HG03280 (cell line): ENCODE data around the gene NPY2R.

Source experiments
- ATAC-seq: cut with Tn5 transposase; IDR thresholded peaks from one replicate; pipeline ENCODE4 v1.9.1; 2021; ENCODE audit warnings: mild to moderate bottlenecking, moderate library complexity; ENCODE audit not compliant: unreplicated experiment

NPY2R gene

DNA sequence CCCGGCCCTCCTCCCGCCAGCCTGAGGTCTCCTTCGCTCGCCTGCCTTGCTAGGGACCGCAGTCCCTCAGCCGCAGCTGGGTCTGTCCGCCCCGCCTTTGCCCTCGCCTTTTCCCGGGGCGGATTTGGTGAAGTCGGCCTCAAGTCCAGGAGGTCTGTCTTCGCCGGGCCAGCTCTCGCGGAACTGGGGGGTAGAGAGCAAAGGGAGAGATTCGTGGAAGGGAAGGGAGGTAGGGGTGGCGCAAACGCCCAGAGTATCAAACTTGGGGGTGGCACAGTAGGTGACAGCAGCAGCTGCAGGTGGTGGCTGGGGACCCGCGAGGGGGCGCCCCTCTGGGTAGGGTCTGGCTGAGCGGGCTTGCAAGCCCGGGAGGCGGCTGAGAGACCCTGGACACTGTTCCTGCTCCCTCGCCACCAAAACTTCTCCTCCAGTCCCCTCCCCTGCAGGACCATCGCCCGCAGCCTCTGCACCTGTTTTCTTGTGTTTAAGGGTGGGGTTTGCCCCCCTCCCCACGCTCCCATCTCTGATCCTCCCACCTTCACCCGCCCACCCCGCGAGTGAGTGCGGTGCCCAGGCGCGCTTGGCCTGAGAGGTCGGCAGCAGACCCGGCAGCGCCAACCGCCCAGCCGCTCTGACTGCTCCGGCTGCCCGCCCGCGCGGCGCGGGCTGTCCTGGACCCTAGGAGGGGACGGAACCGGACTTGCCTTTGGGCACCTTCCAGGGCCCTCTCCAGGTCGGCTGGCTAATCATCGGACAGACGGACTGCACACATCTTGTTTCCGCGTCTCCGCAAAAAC is at the start of gene NPY2R:
Gene NPY2R (plus strand): TSS at position 379 of the 797 bp plus-strand sequence. CDS start 5,304 bp downstream, outside the sequence.
- no peak for ATAC-seq

DNA sequence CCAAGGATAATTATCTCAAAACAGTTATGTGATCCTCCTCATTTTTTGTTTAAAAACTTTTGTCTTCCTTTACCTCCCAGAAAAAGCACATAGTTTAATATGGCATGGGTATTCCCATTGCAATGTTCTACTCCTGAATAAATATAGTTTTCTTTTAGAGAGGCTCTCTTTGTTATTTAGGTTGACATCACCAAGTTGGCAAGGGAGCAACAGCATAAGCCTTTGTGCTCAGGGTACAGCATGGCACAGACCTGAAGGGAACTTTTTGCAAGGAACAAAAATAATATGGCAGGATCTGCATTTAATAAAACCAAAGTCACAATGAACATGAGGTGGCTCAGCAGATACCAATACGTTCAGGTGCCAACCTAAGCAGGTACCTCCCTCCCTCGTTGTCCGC is 47.1 kb upstream of the NPY2R start:
- no peak for ATAC-seq

DNA sequence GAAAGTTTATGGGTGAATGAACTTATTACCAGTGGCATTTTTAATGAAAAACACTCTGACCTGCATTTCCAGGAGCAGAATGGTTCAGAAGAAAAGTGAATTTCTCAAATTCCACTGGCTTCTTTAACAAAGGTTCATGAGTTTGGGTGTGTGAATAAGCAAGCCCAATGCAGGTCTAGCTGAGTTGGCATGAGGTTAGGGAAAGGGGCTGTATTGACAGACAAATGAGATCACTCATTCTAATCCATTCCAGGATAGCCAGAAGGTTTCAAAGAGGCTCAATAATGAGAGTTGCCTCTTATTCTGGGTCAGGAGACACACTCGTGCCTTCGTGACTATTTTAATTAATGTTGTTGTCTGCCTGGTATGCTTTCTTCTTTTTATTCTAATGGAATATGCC is 43.7 kb upstream of the NPY2R start:
- no peak for ATAC-seq

DNA sequence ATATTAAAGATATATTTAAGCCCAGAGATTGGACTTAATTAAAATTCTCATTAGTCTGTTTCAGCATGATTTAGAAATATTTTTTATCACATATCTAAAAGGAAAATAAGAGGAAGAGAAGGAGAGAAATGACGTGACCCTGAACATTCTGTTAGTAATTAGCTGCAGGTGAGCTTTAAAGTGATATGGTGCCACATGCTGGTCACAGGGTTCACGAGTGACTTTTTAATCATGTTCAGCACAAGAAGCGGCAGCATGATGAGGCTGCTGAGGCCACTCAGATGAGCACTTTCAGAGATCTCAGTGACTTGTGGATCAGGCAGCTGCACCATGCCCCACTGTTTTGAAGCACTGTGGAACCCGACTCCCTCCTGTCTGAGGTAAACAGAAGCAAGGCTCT is 37.9 kb upstream of the NPY2R start:
- ATAC-seq, result no peak

GRCh38 chr4:155173371-155173770 is 35.1 kb upstream of the NPY2R start:
- ATAC-seq, result no peak

GRCh38 chr4:155174668-155175067 is 33.8 kb upstream of the NPY2R start:
- ATAC-seq, result no peak

DNA sequence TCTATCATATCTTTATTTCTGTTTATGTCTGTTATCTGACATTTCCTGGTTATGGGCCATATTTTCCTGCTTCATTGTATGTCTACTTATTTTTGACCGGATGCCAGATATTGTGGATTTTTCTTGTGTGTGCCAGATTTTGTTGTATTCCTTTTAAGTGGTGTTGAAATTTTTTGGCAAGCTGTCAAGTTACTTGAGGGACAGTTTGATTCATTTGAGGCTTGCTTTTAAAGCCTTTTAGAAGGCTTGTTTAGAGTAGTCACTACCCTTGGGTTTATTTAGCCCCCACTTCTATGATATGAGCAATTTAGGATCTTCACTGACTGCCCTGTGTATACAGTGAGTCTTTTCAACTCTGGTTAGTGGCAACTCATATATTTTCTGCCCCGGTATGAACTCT is 29.2 kb upstream of the NPY2R start:
- ATAC-seq, result no peak

DNA sequence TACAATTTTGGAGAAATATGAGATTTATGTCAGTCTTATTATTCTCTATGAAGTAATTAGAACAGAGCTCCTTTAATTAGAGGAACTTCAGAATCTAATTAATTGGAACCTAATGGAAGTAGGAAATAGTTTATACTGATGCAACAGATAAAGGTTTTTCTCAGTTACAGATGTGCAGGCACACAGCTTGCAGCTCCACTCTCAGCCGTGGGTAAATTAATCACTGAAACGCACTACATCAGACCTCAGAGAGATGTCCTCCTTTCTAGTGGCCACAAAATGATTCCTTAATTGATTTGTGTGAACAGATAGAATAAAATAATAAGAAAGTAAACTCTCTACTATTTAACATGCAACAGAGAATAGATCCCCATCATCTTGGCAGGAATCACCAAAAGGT is 21.5 kb upstream of the NPY2R start:
- no peak for ATAC-seq

GRCh38 chr4:155187989-155188388 is 20.4 kb upstream of the NPY2R start:
- no peak for ATAC-seq

DNA sequence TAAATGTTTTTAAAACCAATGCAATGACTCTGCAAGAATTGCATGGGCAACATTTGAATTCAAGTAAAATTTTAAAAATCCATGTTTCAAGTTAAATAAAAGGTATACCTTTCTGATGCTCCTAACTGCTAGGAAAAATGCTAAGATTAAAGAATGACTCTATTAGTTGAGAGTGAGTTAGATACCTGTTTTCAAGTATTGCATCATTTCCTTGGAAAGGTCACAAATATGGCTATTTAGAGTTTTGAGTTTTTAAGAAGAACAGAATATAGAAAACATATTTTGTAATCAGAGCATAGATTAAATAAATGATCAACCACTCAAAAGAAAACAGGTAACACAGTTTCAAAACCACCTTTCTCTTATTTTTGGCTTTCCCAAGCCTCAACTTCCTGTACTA is 18.3 kb upstream of the NPY2R start:
- no peak for ATAC-seq

- no peak for ATAC-seq
These were observed 10.7 kb upstream of the NPY2R start for GRCh38 chr4:155197757-155198156.

DNA sequence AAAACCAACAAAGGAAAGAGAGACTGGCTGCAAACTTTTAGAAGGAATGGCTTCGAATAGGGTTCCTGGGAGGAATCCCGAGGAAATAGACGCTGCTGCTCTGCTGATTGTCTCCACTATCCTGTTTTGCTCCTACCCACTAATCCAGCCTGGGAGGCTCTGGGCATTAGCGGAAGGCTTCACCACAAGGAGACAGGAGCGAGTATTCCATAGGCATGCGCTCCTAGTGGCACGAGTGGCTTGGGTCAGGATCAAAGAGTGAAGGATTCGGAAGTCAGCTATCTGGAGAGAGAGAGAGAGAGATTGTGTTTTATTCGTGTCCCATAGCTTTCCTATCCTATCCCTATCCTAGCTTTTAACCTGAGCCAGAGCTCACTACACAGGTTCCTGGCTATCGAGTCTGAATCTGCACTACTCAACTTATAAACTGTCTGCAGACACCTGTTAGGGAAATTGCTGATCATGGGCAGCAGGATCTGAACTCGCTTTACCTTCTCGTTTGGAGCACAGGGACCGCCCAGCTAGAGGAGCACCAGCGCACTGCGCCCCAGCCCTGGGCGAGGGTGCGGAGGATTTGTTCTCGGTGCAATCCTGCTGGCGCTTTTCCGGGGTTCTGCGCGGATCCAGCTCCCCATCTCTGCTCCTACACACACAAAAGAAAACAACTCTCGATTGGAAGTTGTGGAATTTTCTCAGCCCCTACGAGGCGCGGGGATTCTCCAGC is 740 bp upstream of the NPY2R start:
- no peak for ATAC-seq

- ATAC-seq, result no peak
These were observed 11.6 kb downstream of the NPY2R start for GRCh38 chr4:155220025-155220424.

- ATAC-seq, result no peak
These were observed 18.7 kb downstream of the NPY2R start for GRCh38 chr4:155227131-155227530.

DNA sequence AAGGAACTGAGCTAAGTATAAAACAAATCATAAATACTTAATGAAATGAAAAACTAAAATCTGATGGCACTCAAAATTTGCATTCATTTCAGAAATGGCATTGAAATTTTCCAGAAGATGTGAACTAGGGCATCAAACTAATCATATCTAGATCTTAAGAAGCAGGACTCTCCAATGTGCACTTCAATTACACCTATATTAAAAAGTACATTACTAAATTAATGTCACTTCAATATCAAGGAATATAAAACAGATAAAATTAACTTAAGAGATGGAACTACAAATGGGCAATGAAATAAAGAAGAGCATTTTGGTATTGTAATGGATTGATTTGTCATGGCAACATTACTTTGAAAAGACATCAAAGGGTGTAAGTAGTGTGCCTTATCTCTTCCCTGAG is 20.3 kb downstream of the NPY2R start:
- ATAC-seq, result no peak

GRCh38 chr4:155232432-155232831 is 24.0 kb downstream of the NPY2R start:
- no peak for ATAC-seq

GRCh38 chr4:155234206-155234605 is 25.8 kb downstream of the NPY2R start:
- ATAC-seq, result no peak

DNA sequence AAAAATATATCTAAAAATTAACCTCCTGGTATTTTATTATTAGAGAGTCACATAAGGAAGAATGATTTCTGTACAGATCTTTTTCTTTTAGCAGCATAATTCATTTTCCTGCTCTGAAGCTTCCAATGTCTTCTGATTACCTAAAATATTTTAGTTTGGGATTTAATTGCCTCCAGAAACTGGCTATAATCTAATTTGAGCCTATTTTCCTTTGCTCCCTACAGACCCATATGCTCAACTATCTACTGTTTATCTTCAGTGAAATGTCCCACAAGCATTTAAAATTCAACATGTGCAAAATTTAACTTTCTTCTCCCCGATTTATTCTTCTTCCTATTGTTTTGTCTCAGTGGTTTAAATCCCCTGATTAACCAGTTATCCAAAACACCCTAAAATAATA is 29.1 kb downstream of the NPY2R start:
- ATAC-seq, result no peak

- no peak for ATAC-seq
These were observed 32.8 kb downstream of the NPY2R start for GRCh38 chr4:155241225-155241624.

DNA sequence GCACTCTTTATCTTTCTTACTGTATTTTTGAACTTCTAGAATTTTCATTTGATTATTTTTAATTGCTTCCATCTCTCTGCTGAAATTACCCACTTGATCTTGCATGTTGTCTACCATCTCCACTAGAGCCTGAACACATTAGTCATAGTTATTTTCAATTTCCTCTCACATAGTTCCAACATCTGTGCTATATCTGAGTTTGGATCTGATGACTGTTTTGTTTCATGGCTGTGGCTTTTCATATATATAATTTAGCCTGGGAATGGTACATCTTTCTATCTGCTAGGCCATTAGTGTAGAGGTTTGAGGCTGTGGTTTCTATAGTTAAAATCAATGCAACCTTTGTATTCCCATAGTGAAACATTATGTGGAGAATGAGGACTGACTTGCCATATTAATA is 33.2 kb downstream of the NPY2R start:
- no peak for ATAC-seq

- ATAC-seq, result no peak
These were observed 36.7 kb downstream of the NPY2R start for GRCh38 chr4:155245105-155245504.
